ENCODE results near the gene DDX28.
"Not testable (repeated sequence)": the region's sequence is repeated elsewhere in the genome, so short reads cannot be mapped to it uniquely, and the experiment has no call there.

DDX28 gene

DNA sequence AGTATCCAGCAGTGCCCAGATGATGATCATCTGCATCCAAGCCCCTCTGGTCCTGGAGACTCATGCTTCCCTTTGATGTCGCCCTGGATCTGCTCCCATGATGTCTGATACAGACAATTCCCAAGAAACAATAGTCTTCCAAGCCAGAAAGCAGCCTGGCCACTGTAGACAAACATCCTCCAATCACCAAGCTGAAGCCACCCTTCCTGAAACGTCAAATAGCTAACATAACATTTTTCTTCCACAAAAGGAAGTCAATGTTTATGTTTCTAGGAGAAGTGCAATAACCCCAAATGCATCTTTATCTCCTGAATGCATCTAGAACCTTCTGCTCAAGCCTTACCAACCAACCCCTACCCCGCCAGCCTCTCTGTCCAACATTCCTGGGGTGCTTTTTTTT, 22.6 kb downstream of the DDX28 start:
- Histone ChIP-seq H3K4me3 (ENCODE audit: low read length, poor library complexity, severe bottlenecking) (peak overlapping the region; percentile 70), H2AFZ (ENCODE audit: low read length) (no peak overlapping the region)

GRCh38 chr16:67999985-68000384, 23.0 kb downstream of the DDX28 start:
- peak overlapping the region; percentile 70 for H3K4me3 ChIP-seq (ENCODE audit: low read length, poor library complexity, severe bottlenecking)
- H4K20me1 ChIP-seq (ENCODE audit: insufficient read depth, low read length, poor library complexity, severe bottlenecking) = no peaks in the 10 kb centered on the region
- H3F3A ChIP-seq (ENCODE audit: low read depth) = peaks cover 11% of the 10 kb centered on the region; the same call in 1 of the 2 replicates
- H2AFZ ChIP-seq (ENCODE audit: low read length) = no peak overlapping the region
- no peak for TF ChIP-seq EZH2phosphoT487 (IDR thresholded peaks at IDR 0.05; ENCODE audit: borderline replicate concordance)
- TF ChIP-seq, protein P1, sequence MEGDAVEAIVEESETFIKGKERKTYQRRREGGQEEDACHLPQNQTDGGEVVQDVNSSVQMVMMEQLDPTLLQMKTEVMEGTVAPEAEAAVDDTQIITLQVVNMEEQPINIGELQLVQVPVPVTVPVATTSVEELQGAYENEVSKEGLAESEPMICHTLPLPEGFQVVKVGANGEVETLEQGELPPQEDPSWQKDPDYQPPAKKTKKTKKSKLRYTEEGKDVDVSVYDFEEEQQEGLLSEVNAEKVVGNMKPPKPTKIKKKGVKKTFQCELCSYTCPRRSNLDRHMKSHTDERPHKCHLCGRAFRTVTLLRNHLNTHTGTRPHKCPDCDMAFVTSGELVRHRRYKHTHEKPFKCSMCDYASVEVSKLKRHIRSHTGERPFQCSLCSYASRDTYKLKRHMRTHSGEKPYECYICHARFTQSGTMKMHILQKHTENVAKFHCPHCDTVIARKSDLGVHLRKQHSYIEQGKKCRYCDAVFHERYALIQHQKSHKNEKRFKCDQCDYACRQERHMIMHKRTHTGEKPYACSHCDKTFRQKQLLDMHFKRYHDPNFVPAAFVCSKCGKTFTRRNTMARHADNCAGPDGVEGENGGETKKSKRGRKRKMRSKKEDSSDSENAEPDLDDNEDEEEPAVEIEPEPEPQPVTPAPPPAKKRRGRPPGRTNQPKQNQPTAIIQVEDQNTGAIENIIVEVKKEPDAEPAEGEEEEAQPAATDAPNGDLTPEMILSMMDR (conservative IDR thresholded peaks at IDR 0.05; ENCODE audit: low read length) = no peak
- peaks cover 18% of the 10 kb centered on the region for H3K4me1 ChIP-seq (ENCODE audit: insufficient read depth, low read length, poor library complexity, severe bottlenecking)
- H3K9me3 ChIP-seq (ENCODE audit: insufficient read depth, low read depth, low read length) = no peaks in the 10 kb centered on the region
- peak overlapping the region; percentile 72 for H3K4me2 ChIP-seq (ENCODE audit: low read depth, low read length, poor library complexity, severe bottlenecking)
- no peaks in the 10 kb centered on the region for H3K36me3 ChIP-seq (ENCODE audit: insufficient read depth, low read length)
- H3K79me2 ChIP-seq (ENCODE audit: insufficient read depth, low read length) = no peaks in the 10 kb centered on the region
- no peaks in the 10 kb centered on the region for H3K9me2 ChIP-seq (replicated peaks; ENCODE audit: low read depth, low read length)
- H3K27me3 ChIP-seq (ENCODE audit: insufficient read depth, low read length, poor library complexity, severe bottlenecking) = no peaks in the 10 kb centered on the region
- H3K9ac ChIP-seq (ENCODE audit: low read depth, low read length, poor library complexity, severe bottlenecking) = peak overlapping the region; percentile 69

More for the DNA sequence above, 22.6 kb downstream of the DDX28 start:
- H3K9ac ChIP-seq (ENCODE audit: low read depth, low read length, poor library complexity, severe bottlenecking) = peak overlapping the region; percentile 69
- no peaks in the 10 kb centered on the region for H3K36me3 ChIP-seq (ENCODE audit: insufficient read depth, low read length)
- H3K9me3 ChIP-seq (ENCODE audit: insufficient read depth, low read depth, low read length) = no peaks in the 10 kb centered on the region
- TF ChIP-seq, protein P1 (conservative IDR thresholded peaks at IDR 0.05; ENCODE audit: low read length) = no peak
- TF ChIP-seq EZH2phosphoT487 (IDR thresholded peaks at IDR 0.05; ENCODE audit: borderline replicate concordance) = no peak
- no peaks in the 10 kb centered on the region for H3K9me2 ChIP-seq (replicated peaks; ENCODE audit: low read depth, low read length)
- no peaks in the 10 kb centered on the region for H3K79me2 ChIP-seq (ENCODE audit: insufficient read depth, low read length)
- H4K20me1 ChIP-seq (ENCODE audit: insufficient read depth, low read length, poor library complexity, severe bottlenecking) = no peaks in the 10 kb centered on the region
- peaks cover 11% of the 10 kb centered on the region; the same call in 1 of the 2 replicates for H3F3A ChIP-seq (ENCODE audit: low read depth)
- peaks cover 18% of the 10 kb centered on the region for H3K4me1 ChIP-seq (ENCODE audit: insufficient read depth, low read length, poor library complexity, severe bottlenecking)
- peak overlapping the region; percentile 72 for H3K4me2 ChIP-seq (ENCODE audit: low read depth, low read length, poor library complexity, severe bottlenecking)
- H3K27me3 ChIP-seq (ENCODE audit: insufficient read depth, low read length, poor library complexity, severe bottlenecking) = no peaks in the 10 kb centered on the region

DNA sequence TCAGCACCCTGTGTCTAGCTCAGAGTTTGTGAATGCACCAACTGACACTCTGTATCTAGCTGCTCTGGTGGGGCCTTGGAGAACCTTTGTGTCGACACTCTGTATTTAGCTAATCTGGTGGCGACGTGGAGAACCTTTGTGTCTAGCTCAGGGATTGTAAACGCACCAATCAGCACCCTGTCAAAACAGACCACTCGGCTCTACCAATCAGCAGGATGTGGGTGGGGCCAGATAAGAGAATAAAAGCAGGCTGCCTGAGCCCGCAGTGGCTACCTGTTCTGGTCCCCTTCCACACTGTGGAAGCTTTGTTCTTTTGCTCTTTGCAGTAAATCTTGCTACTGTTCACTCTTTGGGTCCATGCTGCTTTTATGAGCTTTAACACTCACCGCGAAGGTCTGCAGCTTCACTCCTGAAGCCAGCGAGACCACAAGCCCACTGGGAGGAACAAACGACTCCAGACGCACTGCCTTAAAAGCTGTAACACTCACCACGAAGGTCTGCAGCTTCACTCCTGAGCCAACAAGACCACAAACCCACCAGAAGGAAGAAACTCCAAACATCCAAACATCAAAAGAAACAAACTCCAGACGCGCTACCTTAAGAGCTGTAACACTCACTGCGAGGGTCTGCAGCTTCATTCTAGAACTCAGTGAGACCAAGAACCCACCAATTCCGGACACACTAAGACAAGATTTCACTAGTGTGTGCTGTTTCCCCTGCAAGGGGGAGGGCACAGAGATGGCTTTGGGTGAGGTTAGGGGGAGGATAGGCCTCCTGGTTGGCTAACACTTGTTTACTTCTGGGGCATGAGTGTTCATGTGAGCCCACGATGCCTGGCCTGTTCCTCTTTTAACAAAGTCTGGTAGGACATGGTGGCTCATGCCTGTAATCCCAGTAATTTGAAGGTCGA, 24.0 kb downstream of the DDX28 start, which contains the start of gene DPEP2:
DPEP2 (minus strand) TSS at position 706 of the 910 bp plus-strand sequence. CDS start 6,272 bp downstream, outside the sequence.
- not testable (repeated sequence) for H3K27me3 ChIP-seq (ENCODE audit: insufficient read depth, low read length, poor library complexity, severe bottlenecking); H3K36me3 ChIP-seq (ENCODE audit: insufficient read depth, low read length); H3K9me3 ChIP-seq (ENCODE audit: insufficient read depth, low read depth, low read length); H4K20me1 ChIP-seq (ENCODE audit: insufficient read depth, low read length, poor library complexity, severe bottlenecking); H3K9me2 ChIP-seq (replicated peaks; ENCODE audit: low read depth, low read length); H3K79me2 ChIP-seq (ENCODE audit: insufficient read depth, low read length)
- H3K9ac ChIP-seq (ENCODE audit: low read depth, low read length, poor library complexity, severe bottlenecking) = peak within 1 kb of the TSS; percentile 69
- peak within 1 kb of the TSS; percentile 16 for H2AFZ ChIP-seq (ENCODE audit: low read length)
- peaks cover 18% of the 10 kb centered on the region for H3K4me1 ChIP-seq (ENCODE audit: insufficient read depth, low read length, poor library complexity, severe bottlenecking)
- H3K4me2 ChIP-seq (ENCODE audit: low read depth, low read length, poor library complexity, severe bottlenecking) = peak within 1 kb of the TSS; percentile 72
- peaks cover 11% of the 10 kb centered on the region; the same call in 1 of the 2 replicates for H3F3A ChIP-seq (ENCODE audit: low read depth)
- peak within 1 kb of the TSS; percentile 70 for H3K4me3 ChIP-seq (ENCODE audit: low read length, poor library complexity, severe bottlenecking)

- H2AFZ ChIP-seq (ENCODE audit: low read length) = not testable (repeated sequence)
Measured at GRCh38 chr16:67998231-67998778, 24.7 kb downstream of the DDX28 start.

More at GRCh38 chr16:67998231-67998778, 24.7 kb downstream of the DDX28 start:
- Histone ChIP-seq H3K9ac (ENCODE audit: low read depth, low read length, poor library complexity, severe bottlenecking) (peak overlapping the region; percentile 42), H3F3A (ENCODE audit: low read depth) (peaks cover 11% of the 10 kb centered on the region; the same call in 1 of the 2 replicates), H3K4me3 (ENCODE audit: low read length, poor library complexity, severe bottlenecking) (peak overlapping the region; percentile 70), H3K4me1 (ENCODE audit: insufficient read depth, low read length, poor library complexity, severe bottlenecking) (peaks cover 25% of the 10 kb centered on the region), H3K4me2 (ENCODE audit: low read depth, low read length, poor library complexity, severe bottlenecking) (peak overlapping the region; percentile 72)
- not testable (repeated sequence) for H3K9me2 ChIP-seq (replicated peaks; ENCODE audit: low read depth, low read length); H3K79me2 ChIP-seq (ENCODE audit: insufficient read depth, low read length); H3K9me3 ChIP-seq (ENCODE audit: insufficient read depth, low read depth, low read length); H4K20me1 ChIP-seq (ENCODE audit: insufficient read depth, low read length, poor library complexity, severe bottlenecking); H3K27me3 ChIP-seq (ENCODE audit: insufficient read depth, low read length, poor library complexity, severe bottlenecking); H3K36me3 ChIP-seq (ENCODE audit: insufficient read depth, low read length)

Data from Loucy (cell line).